ENCODE measurements around the gene SAMD4A. TPM values are rescaled to one million over a fixed set of nuclear protein-coding genes. Genes with fewer than 3 reads are reported as not detected.
A peak's percentile ranks its signal among the peaks of the same experiment; 100 is the strongest.

SAMD4A gene
- total RNA-seq, 1 experiment from 2014 or later, result 26.5 TPM

- Histone ChIP-seq H3K4me3 (ENCODE audit: low read depth, low read length, poor library complexity, severe bottlenecking) (no peak overlapping the region), H3K36me3 (ENCODE audit: insufficient read depth, low read length, poor library complexity, severe bottlenecking) (no peaks in the 10 kb centered on the region), H3K27me3 (replicated peaks; ENCODE audit: insufficient read depth, low read depth, low read length, poor library complexity) (no peaks in the 10 kb centered on the region), H3K9me3 (ENCODE audit: low read depth, low read length, poor library complexity, severe bottlenecking) (no peaks in the 10 kb centered on the region), H3K27ac (ENCODE audit: low read depth, low read length, poor library complexity, severe bottlenecking) (peak overlapping the region; percentile 3), H3K4me1 (ENCODE audit: insufficient read depth, low read length, poor library complexity, severe bottlenecking) (peaks cover 38% of the 10 kb centered on the region)
- intact Hi-C loops (cut with micrococcal nuclease; ENCODE audit: unreplicated experiment), result no loop called here
- peak; percentile 91 for DNase-seq (ENCODE audit: low spot score)
- POLR2A ChIA-PET (ENCODE audit: low non-redundant PET), result interaction anchor here (0.7 kb wide), 1 partner anchor 29 kb away, joined by 4 read pairs; no protein-coding TSS in a partner anchor
- BruUV-seq (replicated peaks), result no TSS peak
- CTCF ChIA-PET, result no interaction called here
- TF ChIP-seq CTCF (conservative IDR thresholded peaks at IDR 0.05; ENCODE audit: low read depth, low read length) (no peak), EZH2 (IDR thresholded peaks at IDR 0.05; ENCODE audit: borderline replicate concordance, low read depth, low read length, poor library complexity, severe bottlenecking) (no peak)
These were observed 31.0 kb downstream of the SAMD4A start for GRCh38 chr14:54597795-54598443.

GRCh38 chr14:54599966-54600716 is 33.2 kb downstream of the SAMD4A start:
- Histone ChIP-seq H3K4me3 (ENCODE audit: low read depth, low read length, poor library complexity, severe bottlenecking) (no peak overlapping the region), H3K4me1 (ENCODE audit: insufficient read depth, low read length, poor library complexity, severe bottlenecking) (peaks cover 33% of the 10 kb centered on the region), H3K27ac (ENCODE audit: low read depth, low read length, poor library complexity, severe bottlenecking) (no peak overlapping the region), H3K9me3 (ENCODE audit: low read depth, low read length, poor library complexity, severe bottlenecking) (no peaks in the 10 kb centered on the region), H3K36me3 (ENCODE audit: insufficient read depth, low read length, poor library complexity, severe bottlenecking) (no peaks in the 10 kb centered on the region), H3K27me3 (replicated peaks; ENCODE audit: insufficient read depth, low read depth, low read length, poor library complexity) (no peaks in the 10 kb centered on the region)
- ChIA-PET CTCF (interaction anchor here (0.6 kb wide), 1 partner anchor 119 kb away, joined by 6 read pairs; no protein-coding TSS in a partner anchor), POLR2A (ENCODE audit: low non-redundant PET) (no interaction called here)
- DNase-seq (ENCODE audit: low spot score), result peak; percentile 49
- TF ChIP-seq CTCF (conservative IDR thresholded peaks at IDR 0.05; ENCODE audit: low read depth, low read length) (no peak), EZH2 (IDR thresholded peaks at IDR 0.05; ENCODE audit: borderline replicate concordance, low read depth, low read length, poor library complexity, severe bottlenecking) (no peak)
- intact Hi-C loops (cut with micrococcal nuclease; ENCODE audit: unreplicated experiment), result no loop called here
- BruUV-seq (replicated peaks), result no TSS peak

GRCh38 chr14:54600717-54601109 is 33.8 kb downstream of the SAMD4A start:
- ChIA-PET POLR2A (ENCODE audit: low non-redundant PET) (no interaction called here), CTCF (no interaction called here)
- Histone ChIP-seq H3K36me3 (ENCODE audit: insufficient read depth, low read length, poor library complexity, severe bottlenecking) (no peaks in the 10 kb centered on the region), H3K27ac (ENCODE audit: low read depth, low read length, poor library complexity, severe bottlenecking) (no peak overlapping the region), H3K9me3 (ENCODE audit: low read depth, low read length, poor library complexity, severe bottlenecking) (no peaks in the 10 kb centered on the region), H3K27me3 (replicated peaks; ENCODE audit: insufficient read depth, low read depth, low read length, poor library complexity) (no peaks in the 10 kb centered on the region), H3K4me3 (ENCODE audit: low read depth, low read length, poor library complexity, severe bottlenecking) (no peak overlapping the region), H3K4me1 (ENCODE audit: insufficient read depth, low read length, poor library complexity, severe bottlenecking) (peaks cover 33% of the 10 kb centered on the region)
- BruUV-seq (replicated peaks), result no TSS peak
- intact Hi-C loops (cut with micrococcal nuclease; ENCODE audit: unreplicated experiment), result no loop called here
- TF ChIP-seq EZH2 (IDR thresholded peaks at IDR 0.05; ENCODE audit: borderline replicate concordance, low read depth, low read length, poor library complexity, severe bottlenecking) (no peak), CTCF (conservative IDR thresholded peaks at IDR 0.05; ENCODE audit: low read depth, low read length) (no peak)
- no peak for DNase-seq (ENCODE audit: low spot score)
